Embryonic facial prominence (tissue), 1 donor: ENCODE data around the gene PRPF18.

Source experiments
- DNase-seq: peaks from one replicate; pipeline ENCODE4 v3.0.0-alpha.2; 2016; ENCODE audit errors: extremely low spot score

Gene PRPF18

GRCh38 chr10:13669182-13669855 is 82.6 kb downstream of the PRPF18 start:
- DNase-seq = no peak

GRCh38 chr10:13669901-13670300 is 83.1 kb downstream of the PRPF18 start:
- no peak for DNase-seq

GRCh38 chr10:13670311-13670710 is 83.5 kb downstream of the PRPF18 start:
- DNase-seq = no peak

GRCh38 chr10:13671904-13672303 is 85.1 kb downstream of the PRPF18 start:
- no peak for DNase-seq

GRCh38 chr10:13672548-13672947 is 85.8 kb downstream of the PRPF18 start:
- peak; percentile 51 for DNase-seq

- peak; percentile 67 for DNase-seq
Measured at GRCh38 chr10:13673156-13673555, 86.4 kb downstream of the PRPF18 start.

GRCh38 chr10:13674645-13675588 is 88.2 kb downstream of the PRPF18 start:
- DNase-seq = no peak

GRCh38 chr10:13678101-13678843 is 91.5 kb downstream of the PRPF18 start:
- DNase-seq = no peak
